ENCODE measurements around the gene ZNF732. TPM values are rescaled to one million over a fixed set of nuclear protein-coding genes. Genes with fewer than 3 reads are reported as not detected.

Gene ZNF732
- total and polyA plus RNA-seq, 9 of the 15 experiments (the other 6 are each of a cell fraction or from before 2014, with no cell fraction given) = 0.06 to 0.36 (median 0.15) TPM; not detected in 1

GRCh38 chr4:243426-243825 lies 61.8 kb downstream of the ZNF732 start:
- H3K4me3 ChIP-seq = no peak overlapping the region
- H3K36me3 ChIP-seq (ENCODE audit: control insufficient read depth, insufficient read depth, low read length) = no peaks in the 10 kb centered on the region
- no peak for ATAC-seq
- no peaks in the 10 kb centered on the region for H3K4me1 ChIP-seq (replicated peaks in 1 of 2; ENCODE audit: control insufficient read depth in 2 of 2, insufficient read depth in 2 of 2, low read length in 2 of 2)
- intact Hi-C loops (cut with micrococcal nuclease) (no loop called here), in situ Hi-C loops (cut with MboI) (no loop called here)
- DNase-seq (ENCODE audit: extremely low read depth in 1 of 4, low spot score in 3 of 4) = no peak
- no peaks in the 10 kb centered on the region for H3K27me3 ChIP-seq (ENCODE audit: control insufficient read depth in 2 of 2, insufficient read depth in 2 of 2, low read length in 2 of 2)
- 10% methylated on average over 5 of the region's 5 CpGs for WGBS (ENCODE audit: insufficient coverage, low coverage, missing lambda C conversion rate)
- peaks cover 2% of the 10 kb centered on the region; the same call in 1 of the 2 replicates for H3K9me3 ChIP-seq (replicated peaks; ENCODE audit: control insufficient read depth, insufficient read depth, low read depth, low read length)
- no TSS peak for BruUV-seq (replicated peaks)
- no peak overlapping the region for H3K27ac ChIP-seq (ENCODE audit: extremely low read depth, low read depth, low read length)
- H3K79me2 ChIP-seq (ENCODE audit: control insufficient read depth, insufficient read depth, low read length) = no peaks in the 10 kb centered on the region
- ChIA-PET POLR2A (no interaction called here), CTCF (ENCODE audit: low intra/inter-chr PET ratio) (no interaction called here)
- no peak for FAIRE-seq
- no peak overlapping the region for H2AFZ ChIP-seq (ENCODE audit: low read depth, low read length)
- no peaks in the 10 kb centered on the region for H3K9me1 ChIP-seq (ENCODE audit: control insufficient read depth, insufficient read depth, low read length)
- H3K4me2 ChIP-seq (ENCODE audit: insufficient read depth, low read length) = no peak overlapping the region
- H3K9ac ChIP-seq (ENCODE audit: insufficient read depth in 1 of 2, low read depth in 2 of 2, low read length in 2 of 2) = no peak overlapping the region
- TF ChIP-seq STAT5B (CRISPR knock-in tag; IDR thresholded peaks at IDR 0.05) = no peak
- TF ChIP-seq ZC3H11A (IDR thresholded peaks at IDR 0.05; ENCODE audit: low read depth, low read length) = no peak
- TF ChIP-seq, protein P1, sequence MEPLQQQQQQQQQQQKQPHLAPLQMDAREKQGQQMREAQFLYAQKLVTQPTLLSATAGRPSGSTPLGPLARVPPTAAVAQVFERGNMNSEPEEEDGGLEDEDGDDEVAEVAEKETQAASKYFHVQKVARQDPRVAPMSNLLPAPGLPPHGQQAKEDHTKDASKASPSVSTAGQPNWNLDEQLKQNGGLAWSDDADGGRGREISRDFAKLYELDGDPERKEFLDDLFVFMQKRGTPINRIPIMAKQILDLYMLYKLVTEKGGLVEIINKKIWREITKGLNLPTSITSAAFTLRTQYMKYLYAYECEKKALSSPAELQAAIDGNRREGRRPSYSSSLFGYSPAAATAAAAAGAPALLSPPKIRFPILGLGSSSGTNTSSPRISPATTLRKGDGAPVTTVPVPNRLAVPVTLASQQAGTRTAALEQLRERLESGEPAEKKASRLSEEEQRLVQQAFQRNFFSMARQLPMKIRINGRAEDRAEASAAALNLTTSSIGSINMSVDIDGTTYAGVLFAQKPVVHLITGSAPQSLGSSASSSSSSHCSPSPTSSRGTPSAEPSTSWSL (CRISPR knock-in tag; IDR thresholded peaks at IDR 0.05; ENCODE audit: borderline replicate concordance) = no peak
- no peak for TF ChIP-seq ZNF23 (CRISPR knock-in tag; IDR thresholded peaks at IDR 0.05)
- no peak for TF ChIP-seq E2F4 (CRISPR knock-in tag; IDR thresholded peaks at IDR 0.05; ENCODE audit: low read depth)
- no peak for TF ChIP-seq ZNF592 (IDR thresholded peaks at IDR 0.05)
- TF ChIP-seq CBFA2T2 (conservative IDR thresholded peaks at IDR 0.05) = no peak
- no peak for TF ChIP-seq HMG20B (CRISPR knock-in tag; IDR thresholded peaks at IDR 0.05)
- TF ChIP-seq HMG20A (CRISPR knock-in tag; conservative IDR thresholded peaks at IDR 0.05) = no peak
- TF ChIP-seq ZNF445 (CRISPR knock-in tag; IDR thresholded peaks at IDR 0.05; ENCODE audit: low read depth) = no peak
- TF ChIP-seq BRD9 (IDR thresholded peaks at IDR 0.05; ENCODE audit: low read depth, partially characterized antibody) = no peak
- no peaks in the 10 kb centered on the region for H4K20me1 ChIP-seq (replicated peaks; ENCODE audit: control insufficient read depth, insufficient read depth, low read length)

Measured in K562 (cell line).